ENCODE data around the gene SPTBN2.
A peak's percentile ranks its signal among the peaks of the same experiment; 100 is the strongest.

SPTBN2 gene

GRCh38 chr11:66663741-66664296, 65.2 kb downstream of the SPTBN2 start:
- Histone ChIP-seq H3K4me3 (replicated peaks; ENCODE audit: insufficient read depth, low read length) (no peak overlapping the region), H3K27me3 (ENCODE audit: insufficient read depth, poor library complexity, severe bottlenecking) (no peaks in the 10 kb centered on the region), H3K27ac (replicated peaks) (no peak overlapping the region)
- no peak for DNase-seq (ENCODE audit: low read depth in 1 of 2, low spot score in 1 of 2)
- TF ChIP-seq POLR2AphosphoS5 (IDR thresholded peaks at IDR 0.05; ENCODE audit: low read depth): no peak
- no peak for TF ChIP-seq GABPA (IDR thresholded peaks at IDR 0.05; ENCODE audit: low read depth)
- TF ChIP-seq, protein P1, sequence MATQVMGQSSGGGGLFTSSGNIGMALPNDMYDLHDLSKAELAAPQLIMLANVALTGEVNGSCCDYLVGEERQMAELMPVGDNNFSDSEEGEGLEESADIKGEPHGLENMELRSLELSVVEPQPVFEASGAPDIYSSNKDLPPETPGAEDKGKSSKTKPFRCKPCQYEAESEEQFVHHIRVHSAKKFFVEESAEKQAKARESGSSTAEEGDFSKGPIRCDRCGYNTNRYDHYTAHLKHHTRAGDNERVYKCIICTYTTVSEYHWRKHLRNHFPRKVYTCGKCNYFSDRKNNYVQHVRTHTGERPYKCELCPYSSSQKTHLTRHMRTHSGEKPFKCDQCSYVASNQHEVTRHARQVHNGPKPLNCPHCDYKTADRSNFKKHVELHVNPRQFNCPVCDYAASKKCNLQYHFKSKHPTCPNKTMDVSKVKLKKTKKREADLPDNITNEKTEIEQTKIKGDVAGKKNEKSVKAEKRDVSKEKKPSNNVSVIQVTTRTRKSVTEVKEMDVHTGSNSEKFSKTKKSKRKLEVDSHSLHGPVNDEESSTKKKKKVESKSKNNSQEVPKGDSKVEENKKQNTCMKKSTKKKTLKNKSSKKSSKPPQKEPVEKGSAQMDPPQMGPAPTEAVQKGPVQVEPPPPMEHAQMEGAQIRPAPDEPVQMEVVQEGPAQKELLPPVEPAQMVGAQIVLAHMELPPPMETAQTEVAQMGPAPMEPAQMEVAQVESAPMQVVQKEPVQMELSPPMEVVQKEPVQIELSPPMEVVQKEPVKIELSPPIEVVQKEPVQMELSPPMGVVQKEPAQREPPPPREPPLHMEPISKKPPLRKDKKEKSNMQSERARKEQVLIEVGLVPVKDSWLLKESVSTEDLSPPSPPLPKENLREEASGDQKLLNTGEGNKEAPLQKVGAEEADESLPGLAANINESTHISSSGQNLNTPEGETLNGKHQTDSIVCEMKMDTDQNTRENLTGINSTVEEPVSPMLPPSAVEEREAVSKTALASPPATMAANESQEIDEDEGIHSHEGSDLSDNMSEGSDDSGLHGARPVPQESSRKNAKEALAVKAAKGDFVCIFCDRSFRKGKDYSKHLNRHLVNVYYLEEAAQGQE (IDR thresholded peaks at IDR 0.05; ENCODE audit: insufficient replicate concordance, low read depth): no peak
- no peak for TF ChIP-seq SPI1 (IDR thresholded peaks at IDR 0.05; ENCODE audit: borderline replicate concordance, low read depth)
- no peak for TF ChIP-seq CTCF (IDR thresholded peaks at IDR 0.05; ENCODE audit: insufficient read depth, low read length)

- Histone ChIP-seq H3K27me3 (ENCODE audit: insufficient read depth, poor library complexity, severe bottlenecking) (no peaks in the 10 kb centered on the region), H3K4me3 (replicated peaks; ENCODE audit: insufficient read depth, low read length) (no peak overlapping the region), H3K27ac (replicated peaks) (no peak overlapping the region; the same call in 1 of the 2 replicates)
- DNase-seq (ENCODE audit: low read depth in 1 of 2, low spot score in 1 of 2): no peak
- TF ChIP-seq, protein P1 (IDR thresholded peaks at IDR 0.05; ENCODE audit: insufficient replicate concordance, low read depth): no peak
- 0 out of 2 replicates have a peak, but pooled peaks have one; percentile 26 for TF ChIP-seq POLR2AphosphoS5 (IDR thresholded peaks at IDR 0.05; ENCODE audit: low read depth)
- no peak for TF ChIP-seq GABPA (IDR thresholded peaks at IDR 0.05; ENCODE audit: low read depth)
- TF ChIP-seq CTCF (IDR thresholded peaks at IDR 0.05; ENCODE audit: insufficient read depth, low read length): no peak
- no peak; the same call in 1 of the 2 replicates for TF ChIP-seq SPI1 (IDR thresholded peaks at IDR 0.05; ENCODE audit: borderline replicate concordance, low read depth)
These were observed 69.3 kb downstream of the SPTBN2 start for GRCh38 chr11:66659763-66660162.

DNA sequence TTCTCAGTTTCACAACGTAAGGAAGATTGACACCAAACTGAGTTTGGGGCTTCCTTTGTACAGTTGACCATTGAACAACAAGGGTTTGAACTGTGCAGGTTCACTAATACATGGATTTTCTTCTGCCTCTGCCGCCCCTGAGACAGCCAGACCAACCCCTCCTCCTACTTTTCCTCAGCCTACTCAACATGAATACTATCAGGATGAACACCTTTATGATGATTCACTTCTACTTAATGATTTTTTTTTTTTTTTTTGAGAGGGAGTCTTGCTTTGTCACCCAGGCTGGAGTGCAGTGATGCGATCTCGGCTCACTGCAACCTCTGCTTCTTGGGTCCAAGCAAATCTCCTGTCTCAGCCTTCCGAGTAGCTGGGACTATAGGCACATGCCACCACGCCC, 75.9 kb downstream of the SPTBN2 start:
- TF ChIP-seq, protein P1 (IDR thresholded peaks at IDR 0.05; ENCODE audit: insufficient replicate concordance, low read depth): no peak
- no peak for TF ChIP-seq CTCF (IDR thresholded peaks at IDR 0.05; ENCODE audit: insufficient read depth, low read length)
- no peak for TF ChIP-seq POLR2AphosphoS5 (IDR thresholded peaks at IDR 0.05; ENCODE audit: low read depth)
- no peak for TF ChIP-seq SPI1 (IDR thresholded peaks at IDR 0.05; ENCODE audit: borderline replicate concordance, low read depth)
- TF ChIP-seq GABPA (IDR thresholded peaks at IDR 0.05; ENCODE audit: low read depth): no peak
- no peaks in the 10 kb centered on the region for H3K27me3 ChIP-seq (ENCODE audit: insufficient read depth, poor library complexity, severe bottlenecking)
- DNase-seq (ENCODE audit: low read depth in 1 of 2, low spot score in 1 of 2): no peak
- no peak overlapping the region for H3K4me3 ChIP-seq (replicated peaks; ENCODE audit: insufficient read depth, low read length)
- no peak overlapping the region for H3K27ac ChIP-seq (replicated peaks)

All from HL-60 (cell line).